Stromal cell of bone marrow (primary cell): ENCODE results near the gene THBS2.
"Not testable (repeated sequence)": the region's sequence is repeated elsewhere in the genome, so short reads cannot be mapped to it uniquely, and the experiment has no call there.

Experiments
- DNase-seq: peaks from one replicate; pipeline ENCODE4 v3.0.0-alpha.2; 2012; ENCODE audit warnings: low read depth

THBS2 gene

GRCh38 chr6:169184419-169184818, 69.2 kb downstream of the THBS2 start:
- DNase-seq = no peak

GRCh38 chr6:169183233-169183632, 70.4 kb downstream of the THBS2 start:
- no peak for DNase-seq

- DNase-seq = not testable (repeated sequence)
These were observed 73.8 kb downstream of the THBS2 start for GRCh38 chr6:169179831-169180230.

DNA sequence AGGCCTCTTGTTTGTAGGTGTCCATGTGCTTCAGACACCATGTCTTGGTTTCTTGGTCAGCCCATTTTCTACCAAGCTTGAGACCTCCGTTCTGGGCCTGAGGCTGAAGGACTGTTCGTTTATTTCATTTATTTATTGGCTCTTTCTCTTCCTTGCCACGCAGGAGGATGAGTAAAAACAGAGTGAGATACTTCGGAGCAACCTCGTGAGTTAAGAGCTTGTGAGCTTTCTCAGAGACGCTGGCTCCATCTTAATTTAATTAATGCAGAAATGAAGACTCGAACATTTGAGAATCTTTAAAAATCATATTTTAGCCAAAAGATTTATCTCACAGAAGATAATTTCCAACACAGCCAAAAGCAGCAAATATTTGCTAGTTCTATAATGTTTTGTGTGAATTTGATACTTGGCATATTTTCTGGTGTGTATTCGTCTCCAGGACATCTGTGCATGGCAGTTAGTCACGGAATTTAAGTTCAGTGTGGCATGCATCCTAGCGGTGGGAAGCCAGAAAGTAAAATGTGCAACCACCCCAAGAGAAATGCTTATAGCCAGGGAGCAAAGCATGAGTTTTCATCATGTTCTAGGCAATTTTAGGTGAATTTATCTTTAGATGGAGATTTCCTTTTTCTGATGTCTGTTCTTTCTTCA, 76.0 kb downstream of the THBS2 start:
- no peak for DNase-seq

GRCh38 chr6:169176361-169176991, 77.2 kb downstream of the THBS2 start:
- no peak for DNase-seq

DNA sequence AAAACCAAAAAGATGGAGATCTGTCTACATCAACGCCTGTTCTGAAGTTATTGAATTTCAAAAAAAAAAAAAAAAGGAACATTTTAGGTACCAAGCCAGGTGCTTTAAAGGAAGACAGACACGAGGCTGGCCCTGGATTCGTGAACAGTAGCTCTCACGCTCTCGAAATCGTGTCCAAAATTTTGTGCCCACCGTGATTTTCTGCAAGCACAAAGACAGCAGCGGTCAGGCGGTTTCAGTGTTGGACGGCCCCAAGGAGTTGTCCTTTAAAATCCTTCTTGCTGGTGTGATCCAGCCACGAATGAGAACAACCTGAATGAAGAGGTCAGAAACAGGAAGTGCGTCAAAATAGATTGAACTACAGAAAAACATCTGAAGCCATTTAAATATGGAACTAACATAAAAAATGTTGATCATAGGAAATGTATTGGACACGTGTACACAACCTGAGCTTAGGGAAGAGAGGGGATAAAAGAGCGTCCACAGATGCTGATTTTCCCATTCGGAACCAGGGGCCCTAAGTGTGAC, 78.2 kb downstream of the THBS2 start:
- DNase-seq = no peak

- DNase-seq = no peak
These were observed 78.9 kb downstream of the THBS2 start for GRCh38 chr6:169174516-169175359.

DNA sequence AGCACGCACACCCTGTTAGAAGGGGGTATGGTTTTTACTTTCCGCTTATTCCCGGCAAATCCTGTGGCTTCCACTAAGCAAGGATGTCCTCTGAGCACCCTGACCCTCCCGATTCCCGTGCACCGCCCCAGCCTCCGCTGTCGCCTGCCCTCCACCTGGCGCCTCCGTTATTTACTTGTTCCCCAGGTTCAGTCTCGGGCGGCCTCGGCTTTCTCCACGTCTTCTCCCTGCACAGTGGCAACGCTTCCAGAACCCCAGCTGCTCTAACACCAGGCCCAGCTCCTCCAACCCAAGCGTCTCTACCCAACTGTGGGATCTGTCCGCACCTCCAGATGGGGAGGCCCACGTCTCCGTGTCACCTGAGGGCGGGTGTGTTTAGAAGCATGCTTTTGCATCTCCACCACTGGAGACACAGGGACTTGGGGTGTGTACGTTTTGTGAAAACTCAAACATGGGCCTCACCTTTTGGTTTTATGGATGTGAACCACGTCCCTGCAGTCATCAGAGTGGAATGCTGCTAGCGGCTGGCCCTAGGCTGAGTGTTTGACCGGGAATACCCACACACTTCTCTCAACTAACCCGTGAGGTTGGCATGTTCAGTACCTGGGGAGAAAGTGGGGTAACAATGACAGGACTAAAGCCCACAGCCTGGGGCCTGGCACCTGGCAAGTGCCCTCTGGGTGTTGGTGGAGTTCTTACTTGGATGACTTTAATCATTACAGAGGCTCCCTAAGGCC, 79.9 kb downstream of the THBS2 start:
- DNase-seq = no peak

DNA sequence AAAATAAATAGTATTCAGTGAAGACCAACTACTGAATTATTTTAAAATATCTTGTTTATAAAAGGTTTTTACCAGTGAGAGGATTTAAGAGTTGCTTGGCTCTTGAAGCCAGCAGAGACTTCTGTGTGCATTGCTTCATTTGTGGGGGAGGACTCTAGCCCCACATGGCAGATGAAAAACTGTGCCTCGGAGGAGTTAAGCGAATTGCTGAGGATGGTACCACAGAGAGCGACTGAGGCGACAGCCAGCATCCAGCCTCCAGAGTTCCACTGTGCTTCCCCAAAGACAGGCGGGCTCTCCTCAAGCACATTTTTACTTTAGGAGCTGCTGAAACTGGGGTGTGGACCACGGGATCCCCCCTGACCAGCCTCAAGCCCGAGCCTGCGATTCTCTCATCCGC, 80.7 kb downstream of the THBS2 start:
- no peak for DNase-seq

DNA sequence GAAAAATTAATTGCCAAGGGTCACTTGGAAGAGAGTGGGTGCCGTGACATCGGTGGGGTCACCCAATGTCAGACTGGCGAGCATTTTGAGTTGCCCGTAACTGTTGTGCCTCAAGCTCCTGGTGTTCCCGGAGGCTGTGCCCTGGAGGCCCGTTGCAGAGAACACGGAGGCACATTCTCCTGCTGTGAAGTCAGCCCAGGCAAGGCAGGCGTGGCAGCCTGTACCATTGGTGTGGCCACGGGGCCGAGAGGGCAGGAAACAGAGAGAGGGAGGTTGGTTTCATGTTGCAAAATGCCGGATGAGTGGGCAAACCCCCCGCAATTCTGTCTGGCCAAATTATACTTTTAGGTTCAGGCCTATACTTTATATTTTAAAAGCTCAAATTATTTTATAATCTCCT, 81.2 kb downstream of the THBS2 start:
- peak; percentile 76 for DNase-seq

DNA sequence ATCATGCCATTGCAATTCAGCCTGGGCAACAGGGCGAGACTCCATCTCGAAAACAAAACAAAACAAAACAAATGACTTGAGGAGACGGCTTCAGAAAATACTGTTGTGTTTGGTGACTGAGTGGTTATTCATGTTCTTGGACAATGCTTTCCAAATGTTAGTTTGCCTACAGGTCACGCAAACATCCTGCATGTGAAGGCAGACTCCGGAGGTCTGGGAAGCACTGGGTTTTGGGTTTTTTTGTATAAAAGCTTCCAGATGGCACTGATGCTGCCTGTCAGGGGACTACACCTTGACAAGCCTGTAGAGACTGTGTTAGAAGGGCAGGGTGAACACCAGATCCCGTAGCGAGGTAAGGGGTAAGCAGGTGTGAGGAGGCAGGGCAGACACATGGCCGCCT, 81.7 kb downstream of the THBS2 start:
- no peak for DNase-seq

GRCh38 chr6:169171016-169171415, 82.6 kb downstream of the THBS2 start:
- DNase-seq = no peak

DNA sequence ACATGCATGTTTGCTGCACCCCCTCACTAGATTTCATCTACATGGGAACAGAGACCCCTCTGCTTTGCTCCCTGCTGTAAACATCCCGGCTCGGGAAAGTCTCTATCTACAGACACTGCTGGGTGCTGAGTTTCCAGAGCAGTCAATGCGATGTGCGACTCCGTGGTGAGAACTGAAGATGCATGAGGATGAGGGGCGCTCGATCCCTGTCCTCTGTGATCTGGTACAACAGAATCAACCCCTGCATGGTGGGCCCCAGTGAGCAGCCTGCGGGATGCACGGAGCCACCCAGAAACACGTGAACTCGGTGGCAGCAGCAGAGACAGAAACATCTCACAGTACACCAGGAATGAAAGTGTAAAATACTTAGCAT, 83.1 kb downstream of the THBS2 start:
- DNase-seq = no peak

DNA sequence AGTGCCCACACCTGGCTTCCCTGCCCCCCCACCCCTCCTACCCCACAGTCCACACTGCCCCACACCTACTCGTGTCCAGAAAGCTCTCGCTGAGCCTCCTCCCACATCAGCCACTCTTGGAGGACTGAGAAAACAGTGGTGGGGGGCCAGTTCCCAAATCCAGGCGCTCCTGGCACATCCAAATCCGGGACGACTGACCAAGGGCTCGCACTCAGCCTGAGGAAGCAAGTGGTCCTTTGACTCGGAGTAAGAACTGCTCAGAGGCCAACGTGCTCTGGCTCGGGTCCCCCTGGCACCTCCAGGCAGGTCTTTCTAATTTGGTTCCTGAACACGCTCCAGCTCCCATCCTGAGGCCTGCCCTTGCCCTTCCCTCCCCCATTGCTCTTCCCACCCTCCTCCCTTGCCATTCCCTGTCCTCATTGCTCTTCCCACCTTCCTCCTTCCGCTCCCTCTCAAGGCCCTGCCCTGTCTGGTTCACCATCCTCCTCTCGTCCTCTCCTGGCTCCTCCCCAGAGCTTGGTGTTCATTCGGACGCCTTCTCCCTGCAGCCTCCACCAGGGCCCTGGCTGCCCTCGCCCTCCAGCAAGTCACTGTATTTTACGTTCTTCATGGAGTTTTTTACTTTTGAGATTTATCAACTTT, 83.6 kb downstream of the THBS2 start:
- no peak for DNase-seq

DNA sequence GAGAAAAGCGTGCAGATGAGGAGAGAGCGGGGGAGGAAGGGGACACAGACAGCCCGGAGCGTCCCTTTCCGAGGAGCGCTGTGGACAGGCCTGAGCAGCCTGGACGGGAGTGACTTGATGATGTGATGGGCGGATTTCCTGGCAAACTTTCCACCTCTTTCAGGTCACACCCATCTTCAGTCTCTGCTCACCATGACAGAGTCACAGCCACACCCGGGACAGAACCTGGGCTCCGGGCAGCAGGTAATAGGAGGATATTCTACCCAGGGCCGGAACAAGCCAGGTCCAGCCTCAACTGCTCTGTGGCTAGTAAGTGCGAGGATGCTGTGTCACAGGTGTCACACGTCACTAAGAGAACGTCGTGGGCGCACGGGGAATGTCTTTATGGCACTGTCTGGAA, 84.3 kb downstream of the THBS2 start:
- DNase-seq = no peak

- no peak for DNase-seq
These were observed 84.9 kb downstream of the THBS2 start for GRCh38 chr6:169168706-169169105.

DNA sequence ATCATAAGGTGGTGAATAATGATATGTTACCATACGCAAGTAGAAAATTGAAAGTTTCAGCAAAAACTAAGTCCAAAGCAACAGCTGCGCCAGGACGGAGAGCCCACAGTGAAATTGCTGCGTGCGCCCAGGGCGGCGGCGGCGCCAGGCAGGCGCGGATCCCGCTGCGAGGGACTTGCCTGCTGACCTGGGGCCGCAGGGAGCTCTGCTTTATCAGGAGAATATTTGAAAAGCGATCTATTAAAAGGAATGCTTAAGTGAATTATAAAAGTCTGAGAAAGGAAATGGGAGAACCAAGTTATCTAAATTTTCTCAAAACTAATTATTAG, 85.4 kb downstream of the THBS2 start:
- no peak for DNase-seq

DNA sequence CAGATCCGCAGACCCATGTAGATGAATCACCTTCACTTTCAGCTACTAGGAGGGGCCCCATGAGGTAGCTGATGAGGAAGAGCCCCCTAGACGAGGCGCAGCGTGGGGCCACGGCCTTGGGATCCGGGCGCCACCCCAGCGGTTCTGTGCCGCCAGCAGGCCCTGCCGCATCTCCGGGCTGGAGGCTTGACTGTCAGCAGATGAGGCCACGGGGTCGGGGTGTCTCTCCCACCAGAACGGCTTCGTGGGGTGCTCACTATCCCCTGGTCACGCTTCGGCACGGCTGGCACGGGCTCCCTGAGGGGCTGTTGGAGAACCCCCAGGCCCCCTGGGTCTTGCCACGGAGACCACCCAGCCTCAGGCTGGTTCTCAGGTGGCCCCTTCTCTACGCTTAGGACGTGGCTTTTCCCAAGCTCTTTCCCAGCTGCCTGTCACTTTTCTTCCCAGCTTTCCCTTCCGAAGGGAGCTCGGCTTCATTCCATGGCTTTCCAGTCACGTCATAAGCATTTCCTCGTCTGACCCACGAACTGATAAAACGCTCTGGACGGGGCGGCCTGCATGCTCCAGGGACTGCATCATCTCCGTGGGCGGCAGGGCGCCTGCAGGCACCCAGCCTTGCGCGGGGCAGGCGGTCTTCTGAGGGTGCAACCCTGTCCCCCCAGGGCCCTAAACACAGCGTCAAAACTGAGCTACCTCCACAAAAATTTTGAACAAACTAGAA, 85.9 kb downstream of the THBS2 start:
- DNase-seq = no peak

GRCh38 chr6:169166896-169167580, 86.6 kb downstream of the THBS2 start:
- no peak for DNase-seq
